Natural killer cell (primary cell): Measurements from ENCODE around the gene CYP39A1. TPM values are rescaled to one million over a fixed set of nuclear protein-coding genes. Genes with fewer than 3 reads are reported as not detected.
A peak's percentile ranks its signal among the peaks of the same experiment; 100 is the strongest.
"Not testable (repeated sequence)": the region's sequence is repeated elsewhere in the genome, so short reads cannot be mapped to it uniquely, and the experiment has no call there.

ENCODE experiments used
- ATAC-seq, 3 donors: fragments of 150-1000 bp in 2 of 3; fragments of 200-7000 bp in 1 of 3; cut with Tn5 transposase; 1 replicate in 1 of 3; 2 replicates in 2 of 3; pipeline ENCODE4 v1.10.0; 2021; ENCODE audit warnings: mild to moderate bottlenecking in 2 of 3, moderate library complexity in 2 of 3
- DNase-seq, 2 donors: peaks; one replicate each; pipeline versions ENCODE4 v3.0.0 to v3.0.0-alpha.2; 2013 to 2021; ENCODE audit warnings: mixed read lengths in 1 of 2
- H3K27ac ChIP-seq: one replicate; pipeline ENCODE4 v1.5.1; 2013; ENCODE audit warnings: mild to moderate bottlenecking, low read length
- H3K27me3 ChIP-seq: one replicate; pipeline ENCODE4 v1.6.1; 2013; ENCODE audit warnings: low read length; ENCODE audit not compliant: control insufficient read depth, insufficient read depth
- H3K36me3 ChIP-seq: one replicate; pipeline ENCODE4 v1.6.1; 2013; ENCODE audit warnings: low read length; ENCODE audit not compliant: control insufficient read depth, insufficient read depth
- H3K4me1 ChIP-seq: one replicate; pipeline ENCODE4 v1.6.1; 2013; ENCODE audit warnings: low read length; ENCODE audit not compliant: control insufficient read depth, insufficient read depth
- H3K4me3 ChIP-seq: one replicate; pipeline ENCODE4 v1.5.1; 2013; ENCODE audit warnings: low read length
- H3K9me3 ChIP-seq: one replicate; pipeline ENCODE4 v1.6.1; 2013; ENCODE audit warnings: low read length; ENCODE audit not compliant: control insufficient read depth, insufficient read depth
- H3K27ac Mint-ChIP-seq, 2 donors: one replicate each; pipeline ENCODE4 v1.8.0; 2022; ENCODE audit warnings: mild to moderate bottlenecking in 2 of 2, mixed read lengths in 2 of 2, moderate library complexity in 1 of 2
- H3K27me3 Mint-ChIP-seq, 2 donors: one replicate each; pipeline ENCODE4 v1.8.0; 2022; ENCODE audit warnings: low read depth in 2 of 2, mixed read lengths in 2 of 2
- H3K36me3 Mint-ChIP-seq: one replicate; pipeline ENCODE4 v1.8.0; 2022; ENCODE audit warnings: mixed read lengths
- H3K4me1 Mint-ChIP-seq, 2 donors: one replicate each; pipeline ENCODE4 v1.8.0; 2022; ENCODE audit warnings: mixed read lengths in 2 of 2
- H3K4me3 Mint-ChIP-seq: one replicate; pipeline ENCODE4 v1.8.0; 2022; ENCODE audit warnings: mild to moderate bottlenecking, moderate library complexity, mixed read lengths
- H3K9me3 Mint-ChIP-seq, 2 donors: one replicate each; pipeline ENCODE4 v1.8.0; 2022; ENCODE audit warnings: mixed read lengths in 2 of 2
- CTCF ChIP-seq: fragments of 200-600 bp; IDR thresholded peaks from one replicate; pipeline ENCODE4 v1.8.0; 2022; ENCODE audit warnings: antibody characterized with exemption
- WGBS: methylation state at CpG from one replicate; pipeline ENCODE4 v1.1.7; 2013; ENCODE audit warnings: missing lambda C conversion rate; ENCODE audit not compliant: insufficient coverage; 5-methylcytosine and 5-hydroxymethylcytosine counted together
- intact Hi-C: fragments of 100-400 bp; cut with micrococcal nuclease; formaldehyde crosslinking; loops from one replicate; pipeline ENCODE4 v1.14.2; 2022
- total RNA-seq, 4 donors: library from RNA; stranded (reverse); fragments of 120-200 nt in 1 of 4; gene quantifications; one replicate each; pipeline versions ENCODE4 v1.2.3 to v1.2.4, GENCODE V29; 2013 to 2022

The CYP39A1 gene
- total RNA-seq, 3 donors from 2014 or later (not counting 1 experiment from before 2014, with no cell fraction given): not detected

- Histone ChIP-seq H3K9me3 (no peaks in the 10 kb centered on the region), H3K27me3 (peaks cover 20% of the 10 kb centered on the region), H3K4me3 (peak overlapping the region; percentile 58), H3K4me1 (peaks cover 5% of the 10 kb centered on the region), H3K36me3 (no peaks in the 10 kb centered on the region), H3K27ac (no peak overlapping the region)
- Mint-ChIP-seq H3K4me3 (peak overlapping the region; percentile 86), H3K9me3 (peaks cover 0 to 2% of the 10 kb centered on the region in 2 donors), H3K27ac (peak overlapping the region in 1 of 2 donors; percentile 66), H3K4me1 (peaks cover 17 to 19% of the 10 kb centered on the region in 2 donors), H3K27me3 (peaks cover 21 to 47% of the 10 kb centered on the region in 2 donors), H3K36me3 (no peaks in the 10 kb centered on the region)
- no peak for ATAC-seq
- WGBS: 6% methylated on average over 6 of the region's 6 CpGs
- TF ChIP-seq CTCF: no peak
- intact Hi-C loops: no loop called here
- peak in 1 of 2 donors; percentile 2 for DNase-seq
Measured at GRCh38 chr6:46652232-46652602, 401 bp downstream of the CYP39A1 start.

- no peak overlapping the region for H3K27ac ChIP-seq
- DNase-seq (no peak), ATAC-seq (no peak)
- peak overlapping the region; percentile 86 for H3K4me3 Mint-ChIP-seq
- peaks cover 24 to 51% of the 10 kb centered on the region in 2 donors for H3K27me3 Mint-ChIP-seq
- H3K27me3 ChIP-seq: peaks cover 20% of the 10 kb centered on the region
- WGBS: 58% methylated on average over 8 of the region's 8 CpGs
- H3K36me3 Mint-ChIP-seq: no peaks in the 10 kb centered on the region
- H3K9me3 ChIP-seq: no peaks in the 10 kb centered on the region
- no peak for TF ChIP-seq CTCF
- intact Hi-C loops: no loop called here
- no peaks in the 10 kb centered on the region for H3K36me3 ChIP-seq
- H3K27ac Mint-ChIP-seq: no peak overlapping the region
- H3K4me1 Mint-ChIP-seq: peaks cover 17 to 19% of the 10 kb centered on the region in 2 donors
- no peak overlapping the region for H3K4me3 ChIP-seq
- peaks cover 0 to 2% of the 10 kb centered on the region in 2 donors for H3K9me3 Mint-ChIP-seq
- H3K4me1 ChIP-seq: peaks cover 5% of the 10 kb centered on the region
Measured at GRCh38 chr6:46651816-46652215, 802 bp downstream of the CYP39A1 start.

GRCh38 chr6:46651006-46651405, 1.6 kb downstream of the CYP39A1 start:
- H3K4me3 ChIP-seq: no peak overlapping the region
- WGBS: 100% methylated on average over 1 of the region's 1 CpG
- no peak for TF ChIP-seq CTCF
- Mint-ChIP-seq H3K36me3 (no peaks in the 10 kb centered on the region), H3K4me1 (peaks cover 17 to 19% of the 10 kb centered on the region in 2 donors), H3K9me3 (peaks cover 0 to 2% of the 10 kb centered on the region in 2 donors), H3K27ac (no peak overlapping the region), H3K27me3 (peaks cover 24 to 59% of the 10 kb centered on the region in 2 donors), H3K4me3 (no peak overlapping the region)
- no peaks in the 10 kb centered on the region for H3K9me3 ChIP-seq
- H3K36me3 ChIP-seq: no peaks in the 10 kb centered on the region
- no peak for ATAC-seq
- H3K27me3 ChIP-seq: peaks cover 20% of the 10 kb centered on the region
- intact Hi-C loops: no loop called here
- no peak overlapping the region for H3K27ac ChIP-seq
- H3K4me1 ChIP-seq: peaks cover 5% of the 10 kb centered on the region
- no peak for DNase-seq

- no peak for DNase-seq
- intact Hi-C loops: no loop called here
- peaks cover 16% of the 10 kb centered on the region for H3K27me3 ChIP-seq
- H3K4me1 ChIP-seq: peaks cover 5% of the 10 kb centered on the region
- H3K27ac ChIP-seq: no peak overlapping the region
- ATAC-seq: no peak
- 77% methylated on average over 4 of the region's 5 CpGs for WGBS
- TF ChIP-seq CTCF: no peak
- H3K27ac Mint-ChIP-seq: no peak overlapping the region
- H3K4me3 Mint-ChIP-seq: no peak overlapping the region
- H3K27me3 Mint-ChIP-seq: peaks cover 21 to 40% of the 10 kb centered on the region in 2 donors
- no peaks in the 10 kb centered on the region for H3K36me3 ChIP-seq
- H3K9me3 Mint-ChIP-seq: peaks cover 0 to 2% of the 10 kb centered on the region in 2 donors
- H3K4me1 Mint-ChIP-seq: peaks cover 17 to 19% of the 10 kb centered on the region in 2 donors
- no peaks in the 10 kb centered on the region for H3K36me3 Mint-ChIP-seq
- H3K9me3 ChIP-seq: no peaks in the 10 kb centered on the region
- H3K4me3 ChIP-seq: no peak overlapping the region
Measured at GRCh38 chr6:46648869-46649492, 3.6 kb downstream of the CYP39A1 start.

GRCh38 chr6:46648108-46648507, 4.5 kb downstream of the CYP39A1 start:
- H3K9me3 Mint-ChIP-seq, H3K4me1 ChIP-seq, H3K4me3 Mint-ChIP-seq, intact Hi-C loops, H3K27ac ChIP-seq, DNase-seq, H3K36me3 ChIP-seq, ATAC-seq, H3K36me3 Mint-ChIP-seq, H3K4me3 ChIP-seq, H3K9me3 ChIP-seq, H3K27me3 ChIP-seq, H3K27ac Mint-ChIP-seq: not testable (repeated sequence)
- peaks cover 11% of the 10 kb centered on the region in 2 donors for H3K4me1 Mint-ChIP-seq
- peaks cover 14 to 33% of the 10 kb centered on the region in 2 donors for H3K27me3 Mint-ChIP-seq
- WGBS: no CpG with 5 or more reads among the region's 4 CpGs
